ENCODE measurements around the gene TNK1. TPM values are rescaled to one million over a fixed set of nuclear protein-coding genes. Genes with fewer than 3 reads are reported as not detected.
"Not testable (repeated sequence)": the region's sequence is repeated elsewhere in the genome, so short reads cannot be mapped to it uniquely, and the experiment has no call there.

TNK1 gene
- total RNA-seq, 1 donor from 2014 or later = 2.1 TPM

DNA sequence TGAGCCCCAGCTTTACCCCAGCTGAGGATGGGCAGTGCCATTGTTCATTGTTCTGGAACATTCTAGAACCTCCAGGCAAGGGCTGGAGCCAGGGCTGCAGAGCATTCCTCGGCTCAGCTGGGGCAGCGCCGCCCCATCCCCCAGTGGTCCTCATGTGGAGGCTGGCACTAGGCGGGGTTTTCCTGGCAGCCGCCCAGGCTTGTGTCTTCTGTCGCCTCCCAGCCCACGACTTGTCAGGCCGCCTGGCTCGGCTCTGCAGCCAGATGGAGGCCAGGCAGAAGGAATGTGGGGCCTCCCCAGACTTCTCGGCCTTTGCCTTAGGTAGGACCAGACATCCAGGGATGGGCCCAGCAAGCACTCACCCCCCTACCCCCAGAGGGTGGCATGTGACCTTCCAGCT, 25.8 kb upstream of the TNK1 start, which contains the start of gene TMEM95:
TSS of gene TMEM95 (plus strand) at position 104 of the 400 bp plus-strand sequence. CDS start at position 153, 49 bp downstream.
- DNase-seq (ENCODE audit: low read depth in 2 of 2) = no peak

DNA sequence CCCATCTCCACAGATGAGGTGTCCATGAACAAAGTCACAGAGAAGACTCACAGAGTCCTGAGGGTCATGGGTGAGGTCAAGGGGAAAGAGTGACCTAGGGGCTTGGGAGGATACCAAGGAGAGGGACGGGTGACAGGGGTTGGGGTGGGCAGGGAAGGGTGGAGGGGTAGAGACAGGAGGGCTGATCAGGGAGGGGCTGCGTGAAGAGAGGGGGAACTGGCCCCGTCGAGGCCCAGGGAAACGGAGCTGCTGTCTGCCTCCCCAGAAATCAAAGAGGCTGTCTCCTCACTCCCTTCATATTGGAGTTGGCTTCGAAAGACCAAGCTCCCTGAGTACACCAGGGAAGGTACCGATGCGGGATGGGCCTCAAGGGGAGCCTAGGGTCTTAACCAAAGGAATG, 25.3 kb upstream of the TNK1 start:
- DNase-seq (ENCODE audit: low read depth in 2 of 2) = no peak

DNA sequence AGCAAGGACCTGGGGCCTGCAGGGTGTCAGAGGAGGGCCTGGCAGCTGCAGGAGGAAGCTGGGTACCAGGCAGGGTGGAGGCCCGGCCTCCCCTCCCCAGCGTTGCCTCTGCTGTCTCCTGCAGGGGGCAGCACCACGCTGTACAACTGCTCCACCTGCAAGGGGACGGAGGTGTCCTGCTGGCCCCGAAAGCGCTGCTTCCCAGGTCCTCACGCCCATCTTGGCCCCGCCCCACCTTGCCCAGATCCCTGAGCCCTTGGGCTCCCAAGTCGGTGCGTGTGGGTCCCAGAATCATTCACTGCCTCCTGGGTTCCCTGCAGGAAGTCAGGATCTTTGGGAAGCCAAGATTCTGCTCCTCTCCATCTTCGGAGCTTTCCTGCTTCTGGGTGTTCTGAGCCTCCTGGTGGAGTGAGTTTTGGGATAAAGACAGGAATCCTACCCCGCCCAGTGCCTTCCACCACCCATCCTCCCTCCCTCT, 24.8 kb upstream of the TNK1 start:
- peak; percentile 64 to 74 for DNase-seq (ENCODE audit: low read depth in 2 of 2)

DNA sequence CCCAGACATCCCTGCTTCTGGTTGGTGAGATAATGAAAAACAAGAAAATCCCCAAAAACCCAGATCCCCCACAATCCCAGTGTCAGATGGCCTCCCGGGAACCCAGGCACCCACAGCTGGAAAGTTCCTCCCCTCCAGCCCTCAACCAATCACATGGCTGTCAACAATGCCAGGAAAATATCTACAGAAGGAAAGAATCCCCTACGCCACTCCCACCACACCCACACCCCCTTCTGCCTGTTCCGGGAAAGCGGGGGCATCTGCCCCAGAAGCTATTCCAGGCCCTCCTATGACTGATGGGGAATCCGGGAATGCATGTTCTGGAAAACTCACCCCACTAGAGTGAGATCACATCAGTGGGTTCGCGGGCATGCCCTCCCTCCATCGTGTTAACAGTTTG, 24.1 kb upstream of the TNK1 start:
- no peak for DNase-seq (ENCODE audit: low read depth in 2 of 2)

DNA sequence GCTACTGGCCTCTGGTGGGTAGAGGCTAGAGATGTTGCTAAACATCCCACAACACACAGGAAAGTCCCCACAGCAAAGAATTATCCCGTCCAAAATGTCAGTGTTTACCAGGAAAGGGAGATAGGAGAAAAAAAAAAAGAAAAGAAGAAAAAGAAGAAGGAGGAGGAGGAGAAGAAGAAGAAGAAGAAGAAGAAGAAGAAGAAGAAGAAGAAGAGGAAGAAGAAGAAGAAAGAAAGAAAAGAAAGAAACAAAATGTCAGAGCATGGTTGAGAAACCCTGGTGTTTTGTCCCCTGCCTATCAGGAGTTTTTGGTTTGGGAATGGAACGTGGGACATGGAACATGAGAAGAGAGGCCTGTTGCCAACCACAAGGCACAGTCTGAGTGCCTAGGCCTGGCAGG, 23.5 kb upstream of the TNK1 start:
- DNase-seq (ENCODE audit: low read depth in 2 of 2) = no peak

DNA sequence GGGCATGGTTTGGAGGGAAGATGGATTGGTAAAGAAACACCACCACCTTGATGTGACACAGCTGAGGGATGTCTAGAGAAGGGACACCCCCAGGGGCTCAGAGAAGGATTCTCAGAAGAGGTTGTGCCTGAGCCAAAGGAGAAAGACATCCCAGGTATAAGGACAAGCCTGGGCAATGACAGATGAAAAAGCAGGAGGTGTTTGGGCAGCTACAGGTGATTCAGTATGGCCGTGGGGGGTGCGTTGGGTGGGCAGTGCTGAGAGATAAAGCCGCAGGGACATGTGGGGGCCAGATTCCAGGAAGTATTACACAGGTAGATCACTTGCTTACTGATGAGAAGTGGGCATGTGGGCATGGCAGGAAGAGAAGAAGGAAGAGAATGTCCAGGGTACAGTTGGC, 19.0 kb upstream of the TNK1 start:
- DNase-seq (ENCODE audit: low read depth in 2 of 2) = no peak

DNA sequence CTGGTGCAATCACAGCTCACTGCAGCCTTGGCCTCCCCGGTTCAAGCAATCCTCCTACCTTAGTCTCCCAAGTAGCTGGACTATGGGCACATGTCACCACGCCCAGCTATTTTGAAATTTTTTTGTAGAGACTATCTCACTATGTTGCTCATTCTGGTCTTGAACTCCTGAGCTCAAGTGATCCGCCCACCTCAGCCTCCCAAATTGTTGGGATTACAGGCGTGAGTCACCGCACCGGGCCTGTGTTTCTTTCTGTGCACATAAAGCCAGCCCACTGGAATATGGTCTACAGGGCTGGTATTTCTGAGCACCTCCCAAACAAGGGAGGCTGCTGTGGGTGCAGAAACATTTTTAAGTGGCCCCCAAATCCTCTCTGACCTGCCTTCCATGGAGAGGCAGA, 17.6 kb upstream of the TNK1 start:
- no peak for DNase-seq (ENCODE audit: low read depth in 2 of 2)

DNA sequence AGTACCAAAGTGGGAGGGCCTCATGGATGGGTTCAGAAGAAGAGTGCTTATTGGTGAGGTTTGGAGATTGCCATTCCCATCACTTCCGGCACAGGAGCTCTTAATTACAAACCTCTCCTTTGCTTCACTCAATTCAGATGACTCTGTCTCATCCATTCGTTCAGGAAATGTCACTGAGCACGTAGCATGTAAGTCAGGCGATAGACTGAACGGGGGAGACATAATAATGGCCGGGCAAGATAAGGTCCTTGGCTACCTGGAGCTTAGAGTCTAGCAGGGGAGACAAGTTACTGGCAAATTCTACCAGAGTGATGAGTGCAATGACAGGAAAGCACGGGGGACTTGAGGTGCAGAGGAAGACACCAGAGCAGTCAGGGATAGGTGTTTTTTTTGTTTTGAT, 14.9 kb upstream of the TNK1 start:
- not testable (repeated sequence) for DNase-seq (ENCODE audit: low read depth in 2 of 2)

DNA sequence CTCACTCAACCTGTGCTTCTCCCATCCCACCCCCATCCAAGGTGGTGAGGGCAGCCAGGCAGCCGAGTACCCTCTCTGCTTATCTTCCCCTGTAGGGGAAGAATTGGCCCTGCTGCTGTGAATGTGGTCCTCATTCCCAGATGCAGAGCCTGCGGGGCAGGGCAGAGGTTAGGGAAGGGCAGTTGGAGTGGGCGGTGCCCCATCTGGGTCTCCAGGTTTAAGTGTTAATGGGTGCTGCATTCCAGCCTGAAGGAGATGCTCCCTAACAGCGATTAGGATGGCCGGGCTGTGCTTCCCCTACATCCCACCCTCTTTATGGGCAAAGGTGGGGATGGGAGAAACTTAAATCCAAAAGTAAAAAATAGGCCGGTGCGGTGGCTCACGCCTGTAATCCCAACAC, 13.8 kb upstream of the TNK1 start:
- DNase-seq (ENCODE audit: low read depth in 2 of 2) = no peak

DNA sequence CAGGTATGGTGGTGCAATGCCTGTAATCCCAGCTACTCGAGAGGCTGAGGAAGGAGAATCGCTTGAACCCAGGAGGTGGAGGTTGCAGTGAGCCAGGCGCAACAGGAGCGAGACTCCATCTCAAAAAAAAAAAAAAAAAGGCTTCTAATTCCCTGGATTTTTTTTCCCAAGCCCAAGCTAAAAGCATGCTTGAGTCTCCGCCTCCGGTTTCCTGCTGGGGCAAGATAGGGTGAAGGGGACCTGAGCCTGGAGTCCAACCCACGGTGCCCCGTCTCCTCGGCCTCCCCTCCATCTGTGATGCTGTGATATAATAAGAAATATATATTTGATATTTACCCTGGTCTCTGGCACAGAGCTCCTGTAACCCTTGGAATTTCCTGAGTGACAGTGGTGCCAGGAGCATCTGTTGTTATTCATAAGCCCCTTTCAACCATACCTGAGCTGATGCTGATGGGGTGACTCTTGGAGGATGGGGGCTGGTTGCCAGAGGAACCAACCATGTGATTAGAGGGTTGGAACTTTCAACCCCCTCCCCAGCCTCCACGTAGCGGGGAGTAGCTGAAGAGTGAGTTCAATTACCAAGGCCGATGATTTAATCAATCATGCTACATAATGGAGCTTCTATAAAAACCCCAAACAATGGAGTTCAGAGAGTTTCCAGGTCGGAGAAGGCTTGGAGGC, 12.8 kb upstream of the TNK1 start:
- DNase-seq (ENCODE audit: low read depth in 2 of 2) = no peak

DNA sequence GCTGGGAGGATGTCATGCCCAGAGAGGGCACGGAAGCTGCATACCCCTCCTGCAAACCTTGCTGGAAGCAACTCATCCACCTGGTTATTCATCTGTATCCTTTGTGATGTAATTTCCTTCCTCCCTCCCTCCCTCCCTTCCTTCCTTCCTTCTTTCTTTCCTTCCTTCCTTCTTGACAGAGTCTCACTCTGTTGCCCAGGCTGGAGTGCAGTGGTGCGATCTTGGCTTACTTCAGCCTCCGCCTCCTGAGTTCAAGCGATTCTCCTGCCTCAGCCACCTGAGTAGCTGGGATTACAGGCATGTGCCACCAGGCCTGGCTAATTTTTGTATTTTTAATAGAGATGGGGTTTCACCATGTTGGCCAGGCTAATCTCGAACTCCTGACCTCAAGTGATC, 12.3 kb upstream of the TNK1 start:
- DNase-seq (ENCODE audit: low read depth in 2 of 2) = not testable (repeated sequence)

DNA sequence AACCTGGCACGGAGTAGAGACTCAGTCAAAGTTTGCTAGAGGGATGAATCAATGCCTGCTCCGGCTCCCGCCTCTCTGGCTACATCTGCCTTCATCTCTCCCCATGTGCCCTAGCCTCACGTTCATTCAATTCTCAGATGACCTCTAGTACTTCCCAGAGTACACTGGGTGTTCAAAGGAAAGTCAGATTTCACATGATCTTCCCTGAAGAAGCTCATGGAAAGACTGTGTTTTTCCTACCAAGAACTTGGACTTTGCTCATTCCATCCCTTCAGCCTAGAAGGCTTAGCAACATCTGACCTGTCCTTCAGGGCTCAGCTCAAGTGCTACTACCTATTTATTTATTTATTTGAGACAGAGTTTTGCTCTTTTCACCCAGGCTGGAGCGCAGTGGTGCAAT, 11.1 kb upstream of the TNK1 start:
- no peak for DNase-seq (ENCODE audit: low read depth in 2 of 2)

DNA sequence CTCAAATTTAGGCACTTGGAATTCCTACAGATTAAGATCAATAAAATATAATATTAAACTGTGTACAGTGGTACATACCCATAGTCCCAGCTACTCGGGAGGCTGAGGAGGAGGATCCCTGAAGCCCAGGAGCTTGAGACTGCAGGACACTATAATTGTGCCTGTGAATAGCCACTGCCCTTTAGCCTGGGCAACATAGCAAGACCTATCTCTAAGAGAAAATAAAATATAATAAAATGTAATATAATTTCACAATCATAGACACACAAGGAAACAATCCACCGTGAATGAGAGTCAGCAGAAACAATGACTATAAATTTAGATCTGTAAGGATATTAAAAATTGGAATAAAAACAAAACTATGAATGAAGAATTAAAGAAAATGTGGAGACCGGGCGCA, 10.0 kb upstream of the TNK1 start:
- DNase-seq (ENCODE audit: low read depth in 2 of 2) = no peak

DNA sequence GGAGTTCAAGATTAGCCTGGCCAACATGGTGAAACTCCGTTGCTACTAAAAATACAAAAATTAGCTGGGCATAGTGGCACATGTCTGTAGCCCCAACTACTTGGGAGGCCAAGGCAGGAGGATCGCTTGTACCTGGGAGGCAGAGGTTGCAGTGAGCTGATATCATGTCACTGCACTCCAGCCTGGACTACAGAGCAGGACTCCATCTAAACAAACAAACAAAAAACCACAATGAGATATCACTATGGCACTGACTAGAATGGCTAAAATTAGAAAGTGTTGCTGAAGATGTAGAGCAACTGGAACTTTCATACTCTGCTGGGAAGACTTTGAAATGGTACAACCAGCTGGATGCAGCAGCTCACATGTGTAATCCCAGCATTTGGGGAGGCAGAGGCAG, 6.5 kb upstream of the TNK1 start:
- no peak for DNase-seq (ENCODE audit: low read depth in 2 of 2)

DNA sequence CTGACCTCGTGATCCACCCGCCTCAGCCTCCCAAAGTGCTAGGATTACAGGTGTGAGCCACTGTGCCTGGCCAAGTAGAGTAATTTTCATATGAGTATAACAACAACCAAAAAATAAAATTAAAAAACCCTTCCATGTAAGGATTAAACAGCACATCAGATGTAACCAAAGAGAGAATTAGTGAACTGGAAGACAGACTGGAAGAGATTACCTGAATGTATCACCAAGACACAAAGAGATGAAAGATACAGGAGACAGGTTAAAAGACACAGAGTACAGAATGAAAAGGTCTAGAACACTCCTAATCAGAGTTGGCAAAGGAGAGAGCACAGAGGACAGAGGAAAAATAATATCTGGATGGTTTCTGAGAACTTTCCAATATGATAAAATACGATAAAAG, 1.8 kb upstream of the TNK1 start:
- DNase-seq (ENCODE audit: low read depth in 2 of 2) = no peak

DNA sequence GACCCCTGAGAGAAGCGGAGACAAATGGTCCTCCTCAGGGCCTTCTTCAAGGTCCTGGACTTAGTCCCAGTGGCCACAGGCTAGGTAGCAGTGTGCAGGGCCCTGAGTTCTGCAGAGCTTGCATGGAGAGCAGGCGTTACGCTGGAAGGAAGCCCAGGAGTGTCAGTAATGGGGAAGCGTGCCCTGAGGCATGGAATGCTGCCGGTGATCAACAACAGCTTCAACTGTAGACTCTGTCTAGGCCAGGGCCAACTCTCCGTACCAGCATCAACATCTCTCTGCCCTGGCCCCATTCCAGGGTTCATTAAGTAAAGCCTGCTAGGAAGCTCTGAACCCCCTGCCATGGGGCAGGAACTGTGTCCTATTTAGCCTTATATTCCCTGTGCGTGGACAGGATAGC, 568 bp upstream of the TNK1 start:
- DNase-seq (ENCODE audit: low read depth in 2 of 2) = no peak

DNA sequence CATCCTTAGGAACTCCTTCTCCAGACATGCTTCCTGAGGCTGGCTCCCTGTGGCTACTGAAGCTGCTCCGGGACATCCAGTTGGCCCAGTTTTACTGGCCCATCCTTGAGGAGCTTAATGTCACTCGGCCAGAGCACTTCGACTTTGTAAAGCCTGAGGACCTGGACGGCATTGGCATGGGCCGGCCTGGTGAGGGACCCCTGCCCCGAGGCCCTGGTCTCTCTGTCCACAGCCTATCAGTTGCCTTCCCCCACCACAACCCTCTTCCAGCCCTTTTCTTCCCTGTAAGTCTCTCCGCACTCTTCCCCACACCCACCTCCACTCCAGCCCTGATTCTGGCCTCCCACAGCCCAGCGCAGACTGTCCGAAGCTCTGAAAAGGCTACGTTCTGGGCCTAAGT, 2.0 kb downstream of the TNK1 start:
- DNase-seq (ENCODE audit: low read depth in 2 of 2) = no peak

DNA sequence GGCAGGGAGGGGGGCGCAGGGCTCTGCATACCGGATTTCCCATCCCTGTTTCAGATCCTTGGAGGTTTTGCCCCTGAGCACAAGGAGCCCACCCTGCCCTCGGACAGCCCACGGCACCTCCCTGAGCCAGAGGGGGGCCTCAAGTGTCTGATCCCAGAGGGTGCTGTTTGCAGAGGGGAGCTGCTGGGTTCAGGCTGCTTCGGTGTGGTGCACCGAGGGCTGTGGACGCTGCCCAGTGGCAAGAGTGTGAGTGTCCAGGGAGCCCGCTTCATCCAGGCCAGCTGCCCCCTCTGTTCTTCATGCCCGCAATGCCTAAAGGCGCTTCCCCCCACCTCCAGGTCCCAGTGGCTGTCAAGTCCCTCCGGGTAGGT, 2.5 kb downstream of the TNK1 start:
- no peak for DNase-seq (ENCODE audit: low read depth in 2 of 2)

DNA sequence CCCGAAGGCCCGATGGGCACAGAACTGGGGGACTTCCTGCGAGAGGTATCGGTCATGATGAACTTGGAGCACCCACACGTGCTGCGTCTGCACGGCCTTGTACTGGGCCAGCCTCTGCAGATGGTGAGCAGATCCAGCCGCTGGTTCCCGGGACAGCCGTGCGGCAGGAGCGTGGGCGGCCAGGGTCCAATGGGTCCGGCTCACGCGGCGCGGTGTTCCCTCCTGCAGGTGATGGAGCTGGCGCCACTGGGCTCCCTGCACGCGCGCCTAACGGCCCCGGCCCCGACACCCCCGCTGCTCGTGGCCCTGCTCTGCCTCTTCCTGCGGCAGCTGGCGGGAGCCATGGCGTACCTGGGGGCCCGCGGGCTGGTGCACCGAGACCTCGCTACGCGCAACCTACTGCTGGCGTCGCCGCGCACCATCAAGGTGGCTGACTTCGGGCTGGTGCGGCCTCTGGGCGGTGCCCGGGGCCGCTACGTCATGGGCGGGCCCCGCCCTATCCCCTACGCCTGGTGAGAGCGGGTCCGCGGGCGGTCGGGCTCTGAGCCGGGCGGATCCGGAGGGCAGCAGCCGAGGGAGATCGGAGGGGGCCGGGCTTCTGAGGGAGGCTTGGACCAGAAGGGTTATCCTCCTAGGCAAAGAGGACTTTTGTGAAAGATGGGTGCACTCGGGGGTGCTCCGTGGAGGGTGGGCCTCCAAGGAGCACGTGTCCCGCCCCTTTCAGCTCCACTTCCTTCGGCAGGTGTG, 3.0 kb downstream of the TNK1 start:
- DNase-seq (ENCODE audit: low read depth in 2 of 2) = peak in 1 of 2 donors; percentile 44

DNA sequence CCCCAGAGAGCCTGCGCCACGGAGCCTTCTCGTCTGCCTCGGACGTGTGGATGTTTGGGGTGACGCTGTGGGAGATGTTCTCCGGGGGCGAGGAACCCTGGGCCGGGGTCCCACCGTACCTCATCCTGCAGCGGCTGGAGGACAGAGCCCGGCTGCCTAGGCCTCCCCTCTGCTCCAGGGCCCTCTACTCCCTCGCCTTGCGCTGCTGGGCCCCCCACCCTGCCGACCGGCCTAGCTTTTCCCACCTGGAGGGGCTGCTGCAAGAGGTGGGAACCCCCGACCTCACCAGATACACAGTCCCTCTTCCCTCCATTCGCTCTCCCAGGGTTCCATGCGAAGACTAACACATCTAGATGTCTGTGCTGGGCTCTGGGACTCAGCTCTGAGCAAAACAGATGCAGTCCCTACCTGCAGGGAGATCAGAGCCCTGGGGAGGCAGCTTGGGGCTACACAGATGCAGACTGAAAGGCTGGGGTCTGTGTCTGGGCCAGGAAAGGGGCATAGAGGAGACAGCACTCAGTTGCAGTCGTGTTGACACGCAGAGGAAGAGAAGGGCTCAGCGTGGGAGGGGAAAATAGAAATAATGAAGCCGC, 3.7 kb downstream of the TNK1 start:
- no peak for DNase-seq (ENCODE audit: low read depth in 2 of 2)

DNA sequence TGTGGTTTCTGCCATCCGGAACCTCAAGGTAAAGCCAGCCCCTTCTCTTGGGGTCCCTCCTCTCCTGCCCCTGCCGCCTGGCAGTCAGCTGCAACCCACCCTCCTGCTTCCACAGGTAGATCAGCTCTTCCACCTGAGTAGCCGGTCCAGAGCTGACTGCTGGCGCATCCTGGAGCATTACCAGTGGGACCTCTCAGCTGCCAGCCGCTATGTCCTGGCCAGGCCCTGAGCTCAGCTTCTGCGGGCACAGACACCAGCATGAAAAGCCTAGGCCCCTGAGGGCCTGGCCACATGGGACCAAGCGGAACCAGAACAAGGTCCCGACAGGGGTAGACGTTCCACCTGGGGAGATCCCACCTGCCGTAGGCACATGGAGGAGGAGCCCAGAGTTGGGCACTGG, 8.0 kb downstream of the TNK1 start:
- no peak for DNase-seq (ENCODE audit: low read depth in 2 of 2)

DNA sequence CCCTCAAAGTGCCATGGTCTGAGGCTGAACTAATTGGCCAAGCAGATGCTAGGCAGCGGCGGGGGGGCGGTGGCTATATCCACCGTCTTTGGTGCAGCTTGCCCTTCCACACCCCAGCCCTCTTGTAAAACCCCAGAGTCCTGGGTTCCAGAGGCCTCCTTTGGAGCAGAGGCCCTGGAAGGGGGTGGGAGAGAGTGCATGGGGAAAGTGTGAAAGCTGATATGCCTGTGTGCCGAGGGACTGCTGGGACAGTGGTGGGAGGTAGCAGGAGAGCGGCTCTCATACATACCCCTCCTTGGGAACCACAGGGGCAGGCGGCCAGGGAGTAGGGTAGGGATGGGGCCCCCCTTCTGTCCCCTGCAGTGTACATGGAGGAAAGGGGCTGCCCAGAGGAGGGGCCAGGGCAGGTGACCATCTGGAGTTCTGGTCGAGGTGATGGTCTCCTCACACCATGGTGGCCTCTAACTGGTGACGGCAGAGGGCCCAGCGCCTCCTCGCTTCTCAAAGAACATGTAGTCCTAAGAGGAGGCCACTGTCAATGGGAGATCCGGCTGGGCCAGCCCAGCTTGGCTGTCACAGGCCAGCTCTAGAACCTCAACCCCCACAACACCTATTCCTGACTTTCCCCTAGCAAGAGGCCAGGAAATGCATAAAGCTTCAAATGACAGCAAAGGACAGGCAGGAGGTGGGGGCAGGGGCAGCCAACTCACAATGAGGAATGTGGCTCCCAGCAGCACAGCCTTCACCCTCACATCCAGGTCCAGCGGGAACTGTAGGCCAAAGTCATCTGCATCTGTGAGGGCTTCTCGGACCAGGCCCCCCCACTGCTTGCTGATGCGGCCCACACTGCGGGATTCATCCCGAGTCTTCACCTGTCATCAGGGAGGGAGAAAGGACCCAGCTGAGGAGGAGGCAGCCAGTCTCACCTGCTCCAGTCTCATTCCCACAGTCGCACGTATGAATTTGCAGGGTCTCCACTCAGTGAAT, 9.3 kb downstream of the TNK1 start:
- no peak for DNase-seq (ENCODE audit: low read depth in 2 of 2)
